HepG2 (cell line): ENCODE data around the gene SDR39U1. TPM values are rescaled to one million over a fixed set of nuclear protein-coding genes. Genes with fewer than 3 reads are reported as not detected.

Experiments used
- CSRNP1 ChIP-seq: sonication (generic); formaldehyde crosslinking; IDR thresholded peaks from 2 replicates; pipeline ENCODE4 v1.8.1; 2023; ENCODE audit warnings: mild to moderate bottlenecking, missing genetic modification reagents
- ONECUT2 ChIP-seq: sonication (generic); formaldehyde crosslinking; IDR thresholded peaks from 2 replicates; pipeline ENCODE4 v1.4.0; 2020; ENCODE audit warnings: missing genetic modification reagents
- POGK ChIP-seq: sonication (generic); formaldehyde crosslinking; conservative IDR thresholded peaks from 2 replicates; pipeline ENCODE4 v1.8.0; 2022; ENCODE audit warnings: mild to moderate bottlenecking, moderate library complexity, missing genetic modification reagents
- POGZ ChIP-seq: sonication (generic); formaldehyde crosslinking; IDR thresholded peaks from 2 replicates; pipeline ENCODE4 v1.4.0; 2020; ENCODE audit warnings: mild to moderate bottlenecking, missing genetic modification reagents
- REPIN1 ChIP-seq: sonication (generic); formaldehyde crosslinking; IDR thresholded peaks from 2 replicates; pipeline ENCODE4 v1.8.0; 2022; ENCODE audit warnings: missing genetic modification reagents, low read depth, mild to moderate bottlenecking, borderline replicate concordance
- RERE ChIP-seq: IDR thresholded peaks from 2 replicates; pipeline ENCODE4 v1.6.1; 2016; ENCODE audit warnings: low read depth, missing genetic modification reagents, missing compliant biosample characterization
- ZBTB33 ChIP-seq: sonication (generic); formaldehyde crosslinking; IDR thresholded peaks from 2 replicates; pipeline ENCODE4 v1.4.0; 2020; ENCODE audit warnings: missing genetic modification reagents
- ZFP36L2 ChIP-seq: sonication (generic); formaldehyde crosslinking; IDR thresholded peaks from 2 replicates; pipeline ENCODE4 v1.4.0; 2020; ENCODE audit warnings: missing genetic modification reagents
- ZFP90 ChIP-seq: sonication (generic); formaldehyde crosslinking; IDR thresholded peaks from 2 replicates; pipeline ENCODE4 v1.8.0; 2022; ENCODE audit warnings: missing genetic modification reagents, mild to moderate bottlenecking, inconsistent platforms, borderline replicate concordance
- ZKSCAN1 ChIP-seq: fragments of 150-350 bp; IDR thresholded peaks from 2 replicates; pipeline ENCODE4 v1.6.1; 2014; ENCODE audit warnings: low read length
- ZNF205 ChIP-seq: IDR thresholded peaks from 2 replicates; pipeline ENCODE4 v1.6.1; 2018; ENCODE audit warnings: missing biosample characterization, missing genetic modification reagents
- ZNF512 ChIP-seq: sonication (generic); formaldehyde crosslinking; IDR thresholded peaks from 2 replicates; pipeline ENCODE4 v1.4.0; 2020; ENCODE audit warnings: mild to moderate bottlenecking, missing genetic modification reagents
- ZNF552 ChIP-seq: sonication (generic); formaldehyde crosslinking; IDR thresholded peaks from 2 replicates; pipeline ENCODE4 v1.9.0; 2022; ENCODE audit warnings: missing genetic modification reagents, mild to moderate bottlenecking, borderline replicate concordance
- ZNF670 ChIP-seq: sonication (generic); formaldehyde crosslinking; IDR thresholded peaks from 2 replicates; pipeline ENCODE4 v1.8.0; 2022; ENCODE audit warnings: mild to moderate bottlenecking, missing genetic modification reagents, borderline replicate concordance
- ZSCAN31 ChIP-seq: sonication (generic); formaldehyde crosslinking; IDR thresholded peaks from 2 replicates; pipeline ENCODE4 v1.5.0; 2020; ENCODE audit warnings: low read depth, mild to moderate bottlenecking, missing genetic modification reagents
- polyA plus RNA-seq, 8 experiments: library from polyadenylated mRNA; depleted of rRNA in 3 of 8; stranded (reverse) in 7 of 8; unstranded in 1 of 8; fragments of >200 nt; fragmentation: Illumina TruSeq in 4 of 8; extraction: Trizol in 4 of 8; gene quantifications; 2 replicates each; pipeline versions ENCODE4 v1.2.1 to v1.2.3, GENCODE V29; 2011 to 2016; ENCODE audit warnings: low read depth in 4 of 8, missing spikeins in 1 of 8, mixed read lengths in 1 of 8; ENCODE audit not compliant: insufficient read depth in 1 of 8
- total RNA-seq, 5 experiments: library from RNA; depleted of rRNA; stranded (reverse); fragments of >200 nt; fragmentation: Illumina TruSeq; extraction: Trizol; gene quantifications; 2 replicates each; pipeline ENCODE4 v1.2.3, GENCODE V29; 2016; ENCODE audit warnings: low read depth in 1 of 5

The SDR39U1 gene
- total and polyA plus RNA-seq, 2 of the 13 experiments (the other 11 are each of a cell fraction or from before 2014, with no cell fraction given) = 34.4 to 129 TPM

GRCh38 chr14:24427537-24428508 lies 14.8 kb downstream of the SDR39U1 start (continued):
- TF ChIP-seq RERE (CRISPR knock-in tag) (no peak), POGZ (CRISPR knock-in tag) (0 out of 2 replicates have a peak, but pooled peaks have one; percentile 13), ZNF552 (CRISPR knock-in tag) (no peak), ZFP36L2 (CRISPR knock-in tag) (no peak), ZBTB33 (CRISPR knock-in tag) (no peak), ZSCAN31 (CRISPR knock-in tag) (no peak), ZNF512 (no peak), ONECUT2 (CRISPR knock-in tag) (no peak), ZNF670 (CRISPR knock-in tag) (no peak), REPIN1 (CRISPR knock-in tag) (no peak), CSRNP1 (CRISPR knock-in tag) (peak; percentile 20; the same call in 1 of the 2 replicates), ZKSCAN1 (no peak), POGK (CRISPR knock-in tag) (peak; percentile 79), ZFP90 (CRISPR knock-in tag) (no peak; the same call in 1 of the 2 replicates), ZNF205 (peak; percentile 78; the same call in 1 of the 2 replicates)
